Measurements from ENCODE around the gene ASXL1. TPM values are rescaled to one million over a fixed set of nuclear protein-coding genes. Genes with fewer than 3 reads are reported as not detected.
A peak's percentile ranks its signal among the peaks of the same experiment; 100 is the strongest.

Gene ASXL1
- total and polyA plus RNA-seq, 2 donors from 2014 or later = 16.2 to 71.1 TPM

GRCh38 chr20:32325706-32326503 is 32.2 kb upstream of the ASXL1 start:
- no peak overlapping the region for H3K4me3 ChIP-seq (ENCODE audit: low read length in 3 of 3)
- peak overlapping the region in 1 of 2 donors; percentile 41 for H3K27ac ChIP-seq (ENCODE audit: low read depth in 2 of 2, low read length in 2 of 2)
- intact Hi-C loops (cut with DNase I) = no loop called here
- peaks cover 0 to 6% (median 4%) of the 10 kb centered on the region in 3 donors for H3K36me3 ChIP-seq (ENCODE audit: control insufficient read depth in 2 of 3, insufficient read depth in 3 of 3, low read length in 3 of 3)
- peaks cover 0 to 3% (median 0%) of the 10 kb centered on the region in 3 donors for H3K4me1 ChIP-seq (ENCODE audit: control insufficient read depth in 2 of 3, insufficient read depth in 2 of 3, low read depth in 1 of 3, low read length in 3 of 3)
- TF ChIP-seq CTCF (IDR thresholded peaks at IDR 0.05; ENCODE audit: borderline replicate concordance, extremely low read depth, insufficient read depth) = no peak
- no peak overlapping the region for H3K9ac ChIP-seq (ENCODE audit: low read length in 3 of 3)
- FAIRE-seq = no peak
- no peak for DNase-seq
- H3K27me3 ChIP-seq (ENCODE audit: control insufficient read depth, insufficient read depth, low read length) = no peaks in the 10 kb centered on the region
- H3K9me3 ChIP-seq (ENCODE audit: control insufficient read depth in 2 of 3, insufficient read depth in 1 of 3, low read length in 3 of 3) = no peaks in the 10 kb centered on the region

GRCh38 chr20:32326504-32326845 is 31.7 kb upstream of the ASXL1 start:
- H3K36me3 ChIP-seq (ENCODE audit: control insufficient read depth in 2 of 3, insufficient read depth in 3 of 3, low read length in 3 of 3) = peaks cover 0 to 8% (median 4%) of the 10 kb centered on the region in 3 donors
- no peak overlapping the region for H3K9ac ChIP-seq (ENCODE audit: low read length in 3 of 3)
- no peak for DNase-seq
- intact Hi-C loops (cut with DNase I) = no loop called here
- H3K4me1 ChIP-seq (ENCODE audit: control insufficient read depth in 2 of 3, insufficient read depth in 2 of 3, low read depth in 1 of 3, low read length in 3 of 3) = peaks cover 0 to 8% (median 5%) of the 10 kb centered on the region in 3 donors
- H3K9me3 ChIP-seq (ENCODE audit: control insufficient read depth in 2 of 3, insufficient read depth in 1 of 3, low read length in 3 of 3) = no peaks in the 10 kb centered on the region
- no peak for TF ChIP-seq CTCF (IDR thresholded peaks at IDR 0.05; ENCODE audit: borderline replicate concordance, extremely low read depth, insufficient read depth)
- no peak overlapping the region for H3K4me3 ChIP-seq (ENCODE audit: low read length in 3 of 3)
- peak overlapping the region in 1 of 2 donors; percentile 41 for H3K27ac ChIP-seq (ENCODE audit: low read depth in 2 of 2, low read length in 2 of 2)
- H3K27me3 ChIP-seq (ENCODE audit: control insufficient read depth, insufficient read depth, low read length) = no peaks in the 10 kb centered on the region
- FAIRE-seq = no peak

GRCh38 chr20:32327087-32327681 is 30.9 kb upstream of the ASXL1 start:
- Histone ChIP-seq H3K27me3 (ENCODE audit: control insufficient read depth, insufficient read depth, low read length) (no peaks in the 10 kb centered on the region), H3K9ac (ENCODE audit: low read length in 3 of 3) (no peak overlapping the region), H3K4me1 (ENCODE audit: control insufficient read depth in 2 of 3, insufficient read depth in 2 of 3, low read depth in 1 of 3, low read length in 3 of 3) (peaks cover 0 to 13% (median 6%) of the 10 kb centered on the region in 3 donors), H3K36me3 (ENCODE audit: control insufficient read depth in 2 of 3, insufficient read depth in 3 of 3, low read length in 3 of 3) (peaks cover 0 to 13% (median 4%) of the 10 kb centered on the region in 3 donors), H3K9me3 (ENCODE audit: control insufficient read depth in 2 of 3, insufficient read depth in 1 of 3, low read length in 3 of 3) (no peaks in the 10 kb centered on the region), H3K27ac (ENCODE audit: low read depth in 2 of 2, low read length in 2 of 2) (no peak overlapping the region), H3K4me3 (ENCODE audit: low read length in 3 of 3) (no peak overlapping the region)
- no peak for TF ChIP-seq CTCF (IDR thresholded peaks at IDR 0.05; ENCODE audit: borderline replicate concordance, extremely low read depth, insufficient read depth)
- FAIRE-seq (no peak), DNase-seq (no peak)
- intact Hi-C loops (cut with DNase I) = no loop called here
